Activated CD8-positive, alpha-beta T cell treated with anti-CD3 and anti-CD28 coated beads, Interleukin-2, amount 10 ng/mL, durations not matched to agents 7 days and 5 days (primary cell): ENCODE measurements around the gene CDKN2B-AS1. TPM values are rescaled to one million over a fixed set of nuclear protein-coding genes. Genes with fewer than 3 reads are reported as not detected.
A peak's percentile ranks its signal among the peaks of the same experiment; 100 is the strongest.

Source experiments
- ATAC-seq: fragments of 150-1000 bp; cut with Tn5 transposase; one replicate; pipeline ENCODE4 v1.10.0; 2021; ENCODE audit warnings: moderate library complexity
- CTCF ChIA-PET: fragments of 350-600 bp; sonication (Branson Sonifier 250); formaldehyde crosslinking; loops from one replicate; lab custom pipeline; 2021; ENCODE audit warnings: antibody characterized with exemption; lab: Charles Lee
- POLR2A ChIA-PET: fragments of 350-600 bp; sonication (Branson Sonifier 250); formaldehyde crosslinking; loops from one replicate; lab custom pipeline; 2021; ENCODE audit warnings: antibody characterized with exemption; lab: Charles Lee
- DNase-seq: peaks from one replicate; pipeline ENCODE4 v3.0.0-alpha.2; 2020
- H3K27ac Mint-ChIP-seq: one replicate; pipeline ENCODE4 v1.8.0; 2021; ENCODE audit warnings: mild to moderate bottlenecking, mixed read lengths
- H3K27me3 Mint-ChIP-seq: one replicate; pipeline ENCODE4 v1.8.0; 2021; ENCODE audit warnings: low read depth, mixed read lengths
- H3K36me3 Mint-ChIP-seq: one replicate; pipeline ENCODE4 v1.8.0; 2021; ENCODE audit warnings: low read depth, mixed read lengths
- H3K4me1 Mint-ChIP-seq: one replicate; pipeline ENCODE4 v1.8.0; 2021; ENCODE audit warnings: low read depth, mixed read lengths
- H3K4me3 Mint-ChIP-seq: one replicate; pipeline ENCODE4 v1.8.0; 2021; ENCODE audit warnings: mild to moderate bottlenecking, mixed read lengths
- H3K9me3 Mint-ChIP-seq: one replicate; pipeline ENCODE4 v1.8.0; 2022; ENCODE audit warnings: mixed read lengths; ENCODE audit not compliant: insufficient read depth
- total RNA-seq, 2 experiments: library from RNA; stranded (reverse); gene quantifications; one replicate each; pipeline ENCODE4 v1.2.3, GENCODE V29; 2021

Gene CDKN2B-AS1
- total RNA-seq, 2 experiments from 2014 or later = 6.4 to 6.9 TPM

DNA sequence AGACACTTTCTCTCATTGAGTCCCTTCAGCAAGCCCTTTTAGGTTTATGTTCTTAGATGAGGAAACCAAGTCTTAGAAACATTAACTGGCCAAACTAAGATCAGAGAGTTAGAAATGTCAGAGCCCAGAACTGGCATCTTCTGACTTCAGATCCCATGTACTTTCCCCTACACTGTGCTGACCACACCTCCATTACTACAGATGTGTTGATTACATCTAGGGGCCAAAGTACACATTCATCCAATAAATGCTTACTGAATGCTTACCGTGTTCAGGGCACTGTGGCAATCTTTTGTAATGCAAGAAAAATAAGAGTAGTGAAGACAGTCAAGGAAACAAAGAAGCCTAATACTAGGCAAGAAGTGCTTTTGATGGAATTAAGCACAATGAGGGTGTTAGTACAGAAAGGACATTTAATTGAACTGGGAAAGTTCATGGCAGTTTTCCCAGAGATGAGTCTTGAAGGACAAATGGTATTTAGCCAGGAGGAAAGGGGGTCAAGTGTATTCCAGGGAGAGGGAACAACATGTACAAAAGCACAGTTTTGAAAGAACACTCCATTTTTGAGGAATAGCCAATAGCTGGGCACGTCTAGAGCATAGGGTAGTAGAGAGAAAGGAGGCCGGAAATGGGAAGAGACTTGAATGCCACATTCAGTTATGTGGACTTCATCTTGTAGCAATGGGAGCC lies 104.2 kb downstream of the CDKN2B-AS1 start:
- CTCF ChIA-PET = no interaction called here
- DNase-seq (no peak), ATAC-seq (no peak)
- Mint-ChIP-seq H3K27ac (no peak overlapping the region), H3K4me1 (peaks cover 45% of the 10 kb centered on the region), H3K4me3 (no peak overlapping the region), H3K27me3 (peaks cover 25% of the 10 kb centered on the region), H3K36me3 (peaks cover 43% of the 10 kb centered on the region), H3K9me3 (no peaks in the 10 kb centered on the region)
- POLR2A ChIA-PET = no interaction called here

DNA sequence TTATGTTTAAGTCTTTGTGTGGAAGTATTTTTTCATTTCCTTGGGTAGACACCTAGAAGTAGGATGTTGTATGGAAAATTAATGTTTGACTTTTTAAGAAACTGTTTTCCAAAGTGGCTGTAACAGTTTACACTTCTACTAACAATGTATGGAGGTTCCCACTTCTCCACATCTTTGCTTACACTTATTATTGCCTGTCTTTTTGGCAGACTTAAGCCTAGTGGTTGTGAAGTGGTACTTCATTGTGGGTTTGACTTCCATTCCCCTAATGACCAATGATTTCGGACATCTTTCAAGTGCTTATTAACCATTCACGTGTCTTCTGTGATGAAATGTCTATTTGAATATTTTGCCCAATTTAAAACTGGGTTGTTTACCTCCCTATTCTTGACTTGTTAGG lies 106.0 kb downstream of the CDKN2B-AS1 start:
- DNase-seq (no peak), ATAC-seq (no peak)
- peaks cover 18% of the 10 kb centered on the region for H3K27me3 Mint-ChIP-seq
- H3K27ac Mint-ChIP-seq = no peak overlapping the region
- H3K36me3 Mint-ChIP-seq = peaks cover 34% of the 10 kb centered on the region
- no peaks in the 10 kb centered on the region for H3K9me3 Mint-ChIP-seq
- H3K4me1 Mint-ChIP-seq = peaks cover 62% of the 10 kb centered on the region
- POLR2A ChIA-PET = interaction anchor here (1.1 kb wide), 1 partner anchor 20 kb away, joined by 4 read pairs; no protein-coding TSS in a partner anchor
- H3K4me3 Mint-ChIP-seq = no peak overlapping the region
- CTCF ChIA-PET = interaction anchor here (1.0 kb wide), 1 partner anchor 287 kb away, joined by 3 read pairs; no protein-coding TSS in a partner anchor

DNA sequence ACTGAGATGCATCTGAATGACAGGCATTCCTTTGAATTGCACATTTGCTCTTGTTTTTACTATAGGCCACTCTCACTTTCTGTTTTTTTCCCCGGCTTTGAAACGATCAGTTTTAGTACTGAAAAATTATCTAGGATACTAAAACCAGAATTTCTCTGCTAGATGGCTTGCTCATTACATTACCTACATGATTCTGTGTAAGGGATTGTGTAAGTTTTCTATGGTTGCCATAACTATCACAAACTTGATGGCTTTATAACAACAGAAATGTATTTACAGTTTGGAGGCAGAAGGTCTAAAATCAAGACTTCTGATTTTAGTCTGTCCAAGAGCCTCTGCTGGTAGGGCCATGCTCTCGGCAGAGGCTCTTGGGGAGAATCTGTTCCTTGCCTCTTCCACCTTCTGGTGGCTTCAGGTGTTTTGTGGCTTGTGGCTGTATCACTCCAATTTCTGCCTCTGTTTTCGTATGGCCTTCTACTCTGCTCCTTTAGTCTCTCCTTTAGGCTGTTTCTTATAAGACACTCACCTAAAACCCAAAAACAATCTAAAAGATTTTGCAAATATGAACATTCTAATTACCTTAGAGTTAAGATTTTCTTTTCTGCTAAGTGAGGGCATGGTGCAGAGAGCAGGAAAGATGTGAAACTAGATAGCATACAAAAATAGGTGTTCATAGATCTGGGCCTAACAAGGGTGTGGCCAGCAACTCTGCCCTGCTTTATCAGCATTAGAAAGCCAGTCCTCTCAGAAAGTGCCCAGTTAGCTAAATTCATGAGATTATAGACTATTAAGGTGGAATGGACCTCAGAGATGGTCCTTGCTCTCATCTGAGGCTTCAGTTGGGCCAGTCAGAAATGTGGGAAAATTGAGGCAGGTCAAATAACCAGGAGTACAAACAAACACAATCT lies 107.8 kb downstream of the CDKN2B-AS1 start:
- Mint-ChIP-seq H3K27ac (peak overlapping the region; percentile 71), H3K9me3 (no peaks in the 10 kb centered on the region), H3K4me1 (peaks cover 59% of the 10 kb centered on the region), H3K4me3 (no peak overlapping the region), H3K27me3 (peaks cover 10% of the 10 kb centered on the region), H3K36me3 (peaks cover 33% of the 10 kb centered on the region)
- POLR2A ChIA-PET = no interaction called here
- DNase-seq (no peak), ATAC-seq (no peak)
- CTCF ChIA-PET = interaction anchor here (1.0 to 4.0 kb wide), 6 partner anchors 9 to 94 kb away, joined by 3 to 15 read pairs (median 4); no protein-coding TSS in a partner anchor

DNA sequence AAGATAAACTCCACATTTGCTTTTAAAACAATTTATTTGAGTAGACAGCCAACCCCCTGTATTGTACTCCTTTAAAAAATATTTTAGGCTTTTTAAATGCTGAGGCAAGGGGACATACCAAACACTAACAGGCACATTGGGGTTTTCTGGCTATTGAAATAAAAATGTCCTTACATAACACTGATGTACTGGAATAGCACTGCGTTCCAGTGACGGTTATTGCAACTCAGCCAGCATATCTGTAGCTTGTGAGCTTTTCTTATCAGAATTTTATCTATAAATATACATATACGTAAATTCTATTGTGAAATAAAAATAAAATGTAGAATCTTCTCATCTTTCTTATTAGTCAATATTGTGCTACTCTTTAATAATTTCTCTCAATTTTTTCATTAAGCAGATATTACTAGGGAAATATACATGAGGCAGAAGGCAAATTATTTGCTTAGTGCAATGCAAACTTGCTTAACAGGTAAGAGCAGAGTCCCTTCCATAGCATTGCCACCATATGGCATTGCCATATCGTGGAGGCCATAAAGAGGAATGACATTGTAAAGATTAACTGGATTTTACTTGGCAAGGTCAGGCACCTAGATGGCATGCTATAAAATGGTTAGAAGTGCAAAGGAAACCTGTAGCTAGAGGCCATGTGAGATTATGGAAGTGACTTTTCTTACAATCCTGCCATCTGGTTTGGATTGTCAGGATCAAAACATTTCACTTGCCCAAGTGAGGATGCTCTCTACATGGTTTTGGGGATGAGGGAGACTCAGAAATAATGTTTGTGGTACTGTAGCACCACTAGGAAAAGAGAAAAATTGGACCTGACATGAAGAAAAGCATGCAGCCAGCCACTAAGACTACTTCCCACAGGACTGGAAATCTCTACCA lies 109.3 kb downstream of the CDKN2B-AS1 start:
- Mint-ChIP-seq H3K9me3 (no peaks in the 10 kb centered on the region), H3K36me3 (peaks cover 37% of the 10 kb centered on the region), H3K27me3 (peaks cover 6% of the 10 kb centered on the region), H3K27ac (no peak overlapping the region), H3K4me3 (no peak overlapping the region), H3K4me1 (peaks cover 53% of the 10 kb centered on the region)
- CTCF ChIA-PET = interaction anchor here (1.0 to 4.0 kb wide), 6 partner anchors 16 to 95 kb away, joined by 3 to 15 read pairs (median 4); partner anchors contain the start of gene CDKN2B
- ATAC-seq (no peak), DNase-seq (no peak)
- POLR2A ChIA-PET = no interaction called here

DNA sequence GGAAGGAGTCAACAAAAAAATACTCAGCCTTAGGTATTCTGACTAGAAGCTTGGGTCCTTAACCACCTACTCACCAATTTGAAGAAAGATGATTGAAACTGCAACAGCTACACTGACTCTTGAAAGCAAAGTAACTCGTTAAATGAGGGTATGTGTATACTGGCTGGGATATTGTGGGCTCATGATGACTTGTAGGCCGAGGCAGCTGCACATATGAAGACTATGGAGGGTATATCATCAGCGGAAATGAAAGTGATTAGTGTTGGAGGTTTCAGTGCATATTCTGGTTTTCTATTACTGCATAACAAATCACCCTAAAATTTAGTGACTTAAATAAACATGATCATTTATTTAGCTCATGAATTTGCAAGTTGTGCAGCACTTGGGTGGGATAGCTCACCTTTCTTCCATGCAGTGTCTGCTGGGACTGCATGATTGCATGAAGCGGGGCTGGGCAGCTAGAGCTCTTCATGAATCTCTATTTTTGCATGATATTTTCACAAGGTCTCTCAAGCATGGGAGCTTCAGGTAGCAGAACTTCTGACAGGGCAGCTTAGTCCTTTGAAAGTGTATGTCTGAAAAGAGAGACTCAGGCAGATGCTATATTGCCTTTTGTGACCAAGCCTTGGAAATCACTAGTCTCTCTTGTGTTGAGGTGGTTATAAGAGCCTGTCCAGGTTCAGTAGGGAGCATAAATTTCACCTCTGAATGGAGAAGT lies 110.6 kb downstream of the CDKN2B-AS1 start:
- POLR2A ChIA-PET = interaction anchor here (1.4 kb wide), 1 partner anchor 25 kb away, joined by 6 read pairs; no protein-coding TSS in a partner anchor
- no peak for DNase-seq
- Mint-ChIP-seq H3K4me3 (no peak overlapping the region), H3K9me3 (no peaks in the 10 kb centered on the region), H3K27ac (peak overlapping the region; percentile 4), H3K27me3 (peaks cover 4% of the 10 kb centered on the region), H3K36me3 (peaks cover 28% of the 10 kb centered on the region), H3K4me1 (peaks cover 52% of the 10 kb centered on the region)
- peak; percentile 67 for ATAC-seq
- CTCF ChIA-PET = interaction anchor here (0.8 to 4.0 kb wide), 7 partner anchors 13 to 292 kb away, joined by 3 to 15 read pairs (median 5); partner anchors contain the start of gene CDKN2B

DNA sequence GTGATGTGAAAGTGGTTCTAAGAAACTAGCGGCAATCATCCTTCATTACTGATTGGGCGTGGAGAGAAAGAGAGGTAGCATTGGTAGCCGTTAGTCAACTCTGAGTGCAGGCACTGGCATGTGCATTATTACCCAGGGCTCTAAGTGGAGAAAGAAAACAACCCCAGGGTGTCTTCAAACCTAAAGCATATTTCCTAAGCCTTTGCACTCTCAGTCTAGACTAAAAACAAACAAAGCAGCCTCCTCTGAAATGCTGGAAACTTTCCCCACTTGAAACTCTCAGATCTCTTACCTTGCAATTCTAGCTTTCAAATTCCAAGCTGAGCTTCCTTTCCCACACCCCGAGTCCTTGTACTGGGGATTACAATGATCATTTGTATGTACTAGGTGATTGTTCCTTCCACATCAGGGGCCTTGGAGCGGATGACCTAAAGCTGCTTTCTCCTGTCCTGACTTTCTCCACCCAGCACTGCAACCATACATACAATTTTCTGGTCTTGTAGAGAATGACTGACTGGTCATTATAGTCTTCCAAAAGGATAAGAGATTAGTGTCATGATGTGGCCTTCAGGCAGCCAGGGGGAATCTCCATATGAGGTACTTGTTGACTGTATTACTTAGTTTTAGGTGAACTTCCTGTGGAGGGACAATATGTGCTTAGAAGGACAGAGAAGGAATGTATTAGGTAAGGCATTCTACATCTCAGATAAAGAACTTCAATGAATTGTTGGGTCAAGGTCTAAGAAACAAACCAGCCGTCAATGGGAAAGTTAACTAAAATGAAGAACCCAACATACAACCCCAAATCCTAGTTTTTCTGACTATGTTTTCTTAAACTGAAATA lies 112.8 kb downstream of the CDKN2B-AS1 start:
- DNase-seq (no peak), ATAC-seq (no peak)
- Mint-ChIP-seq H3K4me1 (peaks cover 42% of the 10 kb centered on the region), H3K36me3 (peaks cover 19% of the 10 kb centered on the region), H3K4me3 (no peak overlapping the region), H3K27me3 (peaks cover 11% of the 10 kb centered on the region), H3K27ac (no peak overlapping the region), H3K9me3 (no peaks in the 10 kb centered on the region)
- ChIA-PET CTCF (interaction anchor here (5.7 kb wide), 1 partner anchor 13 kb away, joined by 39 read pairs; no protein-coding TSS in a partner anchor), POLR2A (no interaction called here)

DNA sequence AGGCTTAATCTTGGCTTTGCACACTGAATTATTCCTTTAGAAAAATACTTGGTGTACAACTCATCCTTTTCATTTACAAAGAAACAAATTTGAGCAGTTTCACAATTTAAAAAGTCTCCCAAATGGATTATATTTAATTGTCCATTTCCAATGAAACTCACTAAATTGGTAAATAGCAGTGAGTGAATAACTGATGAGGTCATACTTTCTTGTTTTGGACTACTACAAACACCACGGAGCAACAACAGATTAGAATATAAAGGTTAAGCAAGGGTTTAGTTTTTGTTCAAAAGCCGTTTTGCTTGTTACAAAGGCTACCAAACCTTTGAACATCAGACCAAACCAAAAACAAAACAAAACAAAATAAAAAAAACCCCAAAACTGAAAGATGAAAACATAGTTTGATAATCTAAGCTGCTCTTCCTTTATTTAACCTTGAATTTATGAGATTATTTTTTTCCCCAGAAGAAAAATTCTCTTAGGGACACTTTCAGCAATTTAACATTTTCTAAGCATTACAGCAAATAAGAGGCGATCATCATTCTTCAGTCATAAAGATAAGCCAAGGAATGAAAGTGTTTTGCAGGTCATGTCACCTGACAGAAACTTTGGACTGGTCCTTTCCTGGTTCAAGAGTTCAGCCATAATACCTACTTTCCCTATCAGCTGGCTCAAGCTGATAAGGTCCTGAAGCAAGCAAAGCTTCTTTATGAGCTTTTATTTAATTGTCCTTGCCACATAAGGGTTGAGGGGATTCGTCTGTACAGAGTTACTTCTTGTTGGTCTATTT lies 114.2 kb downstream of the CDKN2B-AS1 start:
- no peak for DNase-seq
- POLR2A ChIA-PET = no interaction called here
- Mint-ChIP-seq H3K4me3 (no peak overlapping the region), H3K9me3 (no peaks in the 10 kb centered on the region), H3K4me1 (peaks cover 32% of the 10 kb centered on the region), H3K36me3 (peaks cover 20% of the 10 kb centered on the region), H3K27ac (no peak overlapping the region), H3K27me3 (peaks cover 22% of the 10 kb centered on the region)
- ATAC-seq = no peak
- CTCF ChIA-PET = interaction anchor here (0.7 to 5.7 kb wide), 5 partner anchors 11 to 101 kb away, joined by 3 to 39 read pairs (median 5); no protein-coding TSS in a partner anchor

DNA sequence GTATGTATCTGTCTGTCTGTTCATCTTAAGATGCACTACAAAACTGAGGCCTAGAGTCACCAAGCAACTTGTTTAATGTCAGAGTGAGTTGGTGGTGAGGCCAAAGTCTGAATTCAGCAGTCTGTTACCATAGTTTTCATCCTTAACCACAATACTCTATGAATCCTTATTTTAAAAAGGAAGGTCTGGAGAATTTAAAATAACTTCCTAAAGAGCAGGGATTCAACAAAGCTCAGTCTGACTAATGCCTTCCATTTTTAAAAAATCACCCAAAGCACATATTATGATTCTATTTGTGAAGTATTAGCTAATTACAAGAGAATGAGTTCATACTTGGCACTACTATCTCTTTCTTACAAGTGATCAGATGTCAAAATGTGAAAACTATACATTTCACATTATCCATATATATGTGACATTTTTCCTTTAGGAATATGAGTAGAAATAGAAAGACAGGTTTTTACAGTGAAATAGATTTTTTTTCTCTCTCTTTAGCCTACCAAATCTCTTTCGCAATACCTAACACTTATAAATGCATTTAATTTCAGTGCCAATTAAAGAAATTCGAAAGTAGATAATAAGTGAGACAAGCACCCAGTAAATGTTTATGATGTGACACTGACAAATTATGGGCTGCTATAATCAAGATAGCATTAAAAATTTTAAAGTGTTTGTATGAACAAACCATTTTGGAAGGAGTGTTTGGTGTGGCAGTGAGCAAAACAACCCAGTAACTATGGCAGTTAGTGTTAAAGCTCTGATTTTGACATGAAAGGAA lies 116.8 kb downstream of the CDKN2B-AS1 start:
- H3K27ac Mint-ChIP-seq = no peak overlapping the region
- H3K4me1 Mint-ChIP-seq = peaks cover 15% of the 10 kb centered on the region
- POLR2A ChIA-PET = no interaction called here
- DNase-seq (no peak), ATAC-seq (no peak)
- no peaks in the 10 kb centered on the region for H3K9me3 Mint-ChIP-seq
- H3K36me3 Mint-ChIP-seq = peaks cover 33% of the 10 kb centered on the region
- peaks cover 32% of the 10 kb centered on the region for H3K27me3 Mint-ChIP-seq
- CTCF ChIA-PET = interaction anchor here (1.3 to 5.7 kb wide), 2 partner anchors 9 to 10 kb away, joined by 3 to 39 read pairs; no protein-coding TSS in a partner anchor
- no peak overlapping the region for H3K4me3 Mint-ChIP-seq

DNA sequence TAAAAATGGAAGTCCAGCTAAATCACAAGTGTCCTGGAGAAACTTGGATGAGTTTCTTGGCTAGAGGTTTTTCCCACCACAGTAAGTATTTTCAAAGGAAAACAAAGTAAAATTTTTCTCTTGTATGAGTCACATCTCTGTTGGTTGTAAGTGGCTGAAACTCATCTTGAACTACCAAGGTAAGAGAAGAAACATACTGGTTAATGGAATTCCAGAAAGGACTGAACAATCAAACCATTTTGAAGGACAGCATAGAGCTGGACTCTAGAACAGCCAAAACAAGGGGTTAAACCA lies 117.3 kb downstream of the CDKN2B-AS1 start:
- ATAC-seq (no peak), DNase-seq (no peak)
- Mint-ChIP-seq H3K36me3 (peaks cover 36% of the 10 kb centered on the region), H3K4me3 (no peak overlapping the region), H3K27ac (no peak overlapping the region), H3K4me1 (peaks cover 13% of the 10 kb centered on the region), H3K9me3 (no peaks in the 10 kb centered on the region), H3K27me3 (peaks cover 36% of the 10 kb centered on the region)
- CTCF ChIA-PET = interaction anchor here (1.3 kb wide), 1 partner anchor 10 kb away, joined by 3 read pairs; no protein-coding TSS in a partner anchor
- POLR2A ChIA-PET = no interaction called here
